A204.1 (cell line): ENCODE data around the gene NCK2.

ENCODE experiments used
- FAIRE-seq: peaks from 2 replicates; lab custom pipeline; 2012; peaks lifted over from hg19 to GRCh38; lab: Jason Lieb, UNC

Gene NCK2

GRCh38 chr2:105814291-105814940, 69.7 kb downstream of the NCK2 start:
- FAIRE-seq, result no peak

- FAIRE-seq, result no peak
Observed at GRCh38 chr2:105815401-105815800, 70.7 kb downstream of the NCK2 start.

DNA sequence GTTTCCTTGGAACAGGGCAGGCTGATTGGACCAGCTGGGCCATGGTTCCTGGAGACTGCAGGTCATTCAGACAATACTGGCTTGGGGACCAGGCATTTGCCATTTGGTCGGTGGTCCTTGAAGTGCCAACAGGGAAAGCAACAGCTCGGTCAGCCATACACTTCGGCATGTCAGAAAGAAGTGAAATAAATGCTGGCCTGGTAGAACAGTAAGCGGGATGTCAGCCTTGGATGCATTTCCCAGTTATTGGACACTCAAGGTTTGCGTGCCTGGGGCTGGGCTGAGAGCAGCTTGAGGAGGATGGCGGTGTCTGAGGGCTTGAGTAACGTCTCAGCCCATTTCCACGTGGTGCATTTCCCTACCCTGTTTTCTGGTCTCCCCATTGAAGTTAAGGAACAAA, 75.4 kb downstream of the NCK2 start:
- no peak for FAIRE-seq

GRCh38 chr2:105820691-105821090, 76.0 kb downstream of the NCK2 start:
- no peak for FAIRE-seq

DNA sequence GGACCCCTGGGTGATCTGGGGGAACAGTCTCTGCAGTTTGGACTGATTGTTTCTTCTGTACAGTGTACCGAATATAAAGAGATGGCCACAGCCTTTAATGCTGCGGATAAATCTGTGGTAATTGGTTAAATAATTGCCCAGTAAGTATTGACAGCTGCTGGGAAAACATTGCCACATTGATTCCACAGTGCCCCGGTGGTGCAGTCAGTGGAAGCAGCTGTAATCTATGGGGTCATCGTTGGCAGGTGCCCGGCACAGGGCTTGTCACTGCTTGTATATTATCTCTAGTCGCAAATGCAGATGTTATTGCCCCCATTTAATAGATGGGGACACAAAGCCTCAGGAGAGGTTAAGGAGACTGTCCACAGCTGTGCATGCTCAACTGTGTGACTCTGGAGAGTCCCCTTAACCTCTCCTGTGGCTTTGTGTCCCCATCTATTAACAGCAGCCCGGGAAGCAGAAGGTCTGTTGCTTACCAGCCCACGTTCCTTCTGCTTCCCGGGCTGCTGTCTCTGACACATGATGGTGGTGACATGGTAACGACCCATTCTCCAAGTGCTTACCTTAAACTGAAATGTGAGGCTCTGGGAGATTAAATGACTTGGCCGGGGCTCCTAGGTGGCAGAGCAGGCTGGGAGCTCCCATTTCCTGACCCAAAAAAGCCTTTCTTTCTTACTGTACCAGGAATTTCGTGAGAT, 76.9 kb downstream of the NCK2 start:
- no peak for FAIRE-seq

DNA sequence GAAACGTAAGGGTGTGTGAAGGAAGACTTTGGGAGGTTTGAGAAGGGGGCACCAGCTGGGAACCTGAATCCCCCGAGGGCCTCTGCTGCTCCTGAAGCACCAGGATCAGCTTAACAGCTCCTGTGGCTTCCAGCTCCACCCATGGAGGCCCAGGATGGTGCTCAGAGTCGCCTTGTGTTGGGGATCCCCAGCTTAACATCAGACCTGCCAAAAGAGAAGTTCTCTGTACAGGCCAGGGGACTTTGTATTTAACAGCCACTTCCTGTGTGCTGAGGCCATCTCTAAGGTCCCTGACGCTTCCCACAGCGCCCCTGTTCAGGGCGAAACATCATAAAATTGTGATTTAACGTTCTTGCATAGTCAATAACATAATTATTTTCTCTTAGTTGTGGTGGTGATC, 77.5 kb downstream of the NCK2 start:
- FAIRE-seq, result no peak

GRCh38 chr2:105824446-105824845, 79.7 kb downstream of the NCK2 start:
- FAIRE-seq, result no peak

GRCh38 chr2:105827351-105828096, 82.8 kb downstream of the NCK2 start:
- FAIRE-seq, result no peak

DNA sequence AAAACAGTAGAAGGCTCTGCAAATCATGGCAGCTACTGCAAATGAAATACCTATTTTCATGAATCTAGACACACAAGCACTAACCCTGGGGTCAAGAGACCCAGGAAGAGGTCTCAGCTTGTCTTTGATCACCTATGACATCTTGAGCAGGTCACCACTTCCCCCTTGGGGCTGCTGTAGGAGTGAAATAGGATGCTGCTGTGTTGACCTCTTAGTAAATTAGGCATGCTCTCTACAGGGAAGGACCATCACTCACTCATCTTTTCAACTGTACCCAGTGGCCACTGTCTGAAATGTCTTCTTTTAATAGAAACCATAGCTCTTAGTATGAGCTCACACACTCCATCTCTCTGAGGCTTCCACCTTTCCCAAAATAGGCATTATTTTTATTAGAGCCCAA, 83.8 kb downstream of the NCK2 start:
- no peak for FAIRE-seq

DNA sequence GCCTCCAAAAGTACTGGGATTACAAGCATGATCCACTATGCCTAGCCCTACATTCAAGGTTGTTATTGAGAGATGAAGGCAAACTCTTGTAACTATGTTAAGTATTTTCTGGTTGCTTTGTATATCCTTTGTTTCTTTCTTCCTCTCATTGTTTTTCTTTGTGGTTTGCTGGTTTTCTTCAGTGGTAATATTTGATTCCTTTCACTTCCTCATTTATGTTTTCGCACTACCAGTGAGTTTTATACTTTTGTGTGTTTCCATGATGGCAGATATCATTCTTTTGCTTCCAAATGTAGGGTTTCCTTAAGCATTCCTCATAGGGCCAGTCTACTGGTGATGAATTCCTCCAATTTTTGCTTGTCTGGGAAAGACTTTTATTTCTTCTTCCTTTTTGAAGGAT, 90.2 kb downstream of the NCK2 start:
- no peak for FAIRE-seq

DNA sequence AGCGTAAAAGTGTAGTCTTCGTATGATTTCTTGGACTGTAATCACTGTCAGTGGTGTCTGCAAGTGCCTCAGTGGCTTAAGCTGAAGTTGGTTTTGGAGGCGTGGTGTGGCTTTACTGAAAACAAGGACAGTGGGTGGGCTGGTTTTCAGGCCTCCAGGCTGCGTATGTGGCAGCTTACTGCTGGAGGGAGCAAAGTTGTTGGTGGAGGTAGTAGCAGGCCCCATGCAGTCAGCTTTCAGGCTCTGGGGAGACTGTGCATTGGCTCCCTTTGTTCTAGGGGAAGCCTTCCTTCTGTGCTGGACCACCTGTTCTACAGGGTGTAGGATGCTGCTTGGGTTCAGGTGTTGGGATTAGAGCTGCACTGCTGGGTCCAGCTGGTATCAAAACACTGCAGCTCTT, 91.6 kb downstream of the NCK2 start:
- FAIRE-seq, result no peak

DNA sequence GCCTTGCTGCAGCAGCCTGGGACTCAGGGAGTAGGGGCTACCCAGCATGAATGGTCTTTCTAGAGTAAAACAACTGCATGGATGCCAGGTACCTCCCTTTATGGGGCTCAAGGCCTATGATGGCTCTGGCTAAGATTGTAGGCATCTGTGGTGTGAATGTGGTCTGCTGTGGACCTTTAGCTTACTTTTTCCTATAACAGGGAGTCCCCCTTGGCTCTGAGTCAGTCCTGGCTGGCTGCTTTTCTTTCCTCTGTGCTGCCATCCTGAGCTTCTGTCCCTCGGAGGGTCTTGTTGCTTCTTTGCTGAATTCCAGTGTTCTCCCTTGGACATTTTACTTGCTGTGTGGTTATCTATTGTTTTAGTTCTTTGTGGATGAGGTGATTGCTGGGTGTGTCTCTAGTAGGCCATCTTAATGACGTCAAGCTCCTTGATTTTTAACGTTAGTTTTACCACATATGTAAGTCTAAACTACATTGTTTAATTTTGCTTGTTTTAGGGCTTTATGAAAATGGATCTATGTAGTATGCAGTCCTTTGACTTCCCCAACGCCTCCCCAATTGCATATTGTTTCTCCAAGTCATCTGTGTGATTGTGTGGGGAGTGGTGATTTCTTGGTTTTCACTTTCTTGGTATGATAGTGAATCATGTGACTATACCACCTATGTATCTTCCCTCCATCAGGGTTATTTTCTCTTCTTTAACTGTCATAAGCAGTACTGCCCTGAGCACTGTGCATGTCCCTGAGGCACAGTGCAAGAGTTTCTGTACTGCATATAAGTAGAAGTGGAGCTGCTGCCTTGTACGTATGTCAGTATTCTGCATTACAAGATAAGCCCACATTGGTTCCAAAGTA, 92.4 kb downstream of the NCK2 start:
- FAIRE-seq, result no peak

DNA sequence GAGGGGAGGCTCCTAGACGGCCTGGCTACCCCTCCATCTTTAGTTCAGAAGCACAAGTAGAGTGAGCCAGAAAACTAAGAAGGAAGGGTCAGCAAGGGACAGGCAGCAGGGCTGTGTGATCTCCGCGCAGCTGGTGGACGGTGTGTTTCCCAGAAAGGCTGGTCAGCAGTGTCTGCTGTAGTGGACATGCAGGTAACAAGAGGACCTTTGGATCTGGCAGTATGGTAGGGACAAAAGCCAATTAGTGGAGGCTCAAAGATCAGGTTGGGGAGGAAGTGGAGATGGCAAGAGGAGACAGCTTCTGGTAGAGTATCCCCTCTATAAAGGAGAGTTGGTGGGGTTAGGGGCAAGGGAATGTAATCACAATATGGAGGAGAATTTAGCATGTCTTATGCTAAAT, 95.1 kb downstream of the NCK2 start:
- FAIRE-seq, result no peak

DNA sequence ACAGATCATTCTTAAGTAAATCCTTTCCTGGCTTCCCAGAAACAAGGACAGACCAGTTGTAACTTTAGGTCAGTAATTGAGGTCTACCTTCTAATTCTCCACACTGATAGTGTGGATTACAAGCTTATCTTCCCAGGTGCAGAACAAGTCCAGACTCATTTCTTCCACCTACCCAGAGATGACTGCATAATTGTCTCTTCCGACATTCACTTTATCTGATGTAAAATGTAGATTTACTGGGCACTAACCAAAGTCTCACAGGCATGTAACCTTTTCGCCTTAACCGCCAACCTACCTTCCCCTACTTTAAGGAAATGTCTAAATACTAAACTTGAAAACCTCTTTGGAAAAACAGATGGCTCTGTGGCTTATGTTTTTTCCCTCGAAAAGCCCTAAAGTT, 96.2 kb downstream of the NCK2 start:
- FAIRE-seq, result no peak

GRCh38 chr2:105841551-105841950, 96.8 kb downstream of the NCK2 start:
- FAIRE-seq, result no peak

GRCh38 chr2:105842555-105842954, 97.8 kb downstream of the NCK2 start:
- no peak for FAIRE-seq

DNA sequence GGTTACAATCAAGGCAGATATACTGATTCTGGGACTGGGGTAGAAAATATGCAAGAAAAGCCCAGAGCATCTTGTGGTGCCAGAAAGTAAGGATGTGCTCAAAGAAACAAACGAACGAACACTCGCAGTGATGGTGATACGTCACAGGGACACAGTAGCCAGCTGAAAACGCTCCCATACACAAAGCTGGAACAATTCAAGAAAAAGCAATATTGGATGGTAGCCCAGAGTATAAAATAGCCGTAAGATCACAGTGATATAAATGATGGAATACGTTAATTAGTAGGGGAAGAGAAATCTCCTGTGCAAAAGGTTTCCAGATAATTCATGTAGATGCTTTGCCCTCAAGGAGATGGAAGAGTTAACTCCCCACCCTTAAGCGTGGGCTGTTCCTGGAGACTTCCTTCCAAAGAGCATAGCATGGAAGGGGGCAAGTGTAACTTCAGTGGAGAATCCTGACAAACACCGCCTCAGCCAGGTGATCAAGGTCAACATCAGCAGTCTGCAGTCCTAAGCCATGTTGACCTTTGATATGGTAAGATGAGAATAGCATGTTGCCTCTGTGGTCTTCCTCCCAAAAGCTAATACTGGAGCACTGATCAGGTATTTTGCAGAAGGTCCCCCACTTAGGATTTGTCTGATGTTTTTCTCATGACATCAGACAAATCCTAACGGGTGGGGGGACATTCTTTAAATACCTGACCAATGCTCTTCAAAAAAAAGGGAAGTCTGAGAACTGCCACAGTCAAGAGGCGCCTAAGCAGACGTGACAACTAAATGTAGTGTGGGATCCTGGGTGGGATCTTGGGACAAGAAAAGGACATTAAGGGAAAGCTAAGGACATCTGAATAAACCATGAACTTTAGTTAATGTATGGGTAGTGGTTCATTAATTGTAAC, 99.0 kb downstream of the NCK2 start:
- FAIRE-seq, result no peak

DNA sequence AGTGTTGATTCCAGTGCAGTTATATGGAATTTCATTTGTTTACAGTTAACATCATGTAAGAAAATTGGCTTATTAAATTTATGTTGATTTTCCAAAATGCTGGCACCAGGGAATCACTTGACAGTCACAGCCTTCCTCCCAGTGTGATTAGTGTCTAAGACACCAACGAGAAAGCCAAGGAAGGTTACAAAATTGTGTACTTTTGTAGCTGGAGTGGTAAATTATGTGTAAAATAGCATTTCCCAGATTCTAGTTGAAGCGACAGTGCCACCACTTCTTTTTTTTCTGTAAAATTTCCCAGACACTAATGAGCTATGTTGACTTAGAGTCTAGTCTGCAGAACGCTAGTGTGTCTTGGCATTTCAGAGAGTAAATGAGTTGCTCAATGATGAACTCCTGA, 101.3 kb downstream of the NCK2 start:
- no peak for FAIRE-seq

DNA sequence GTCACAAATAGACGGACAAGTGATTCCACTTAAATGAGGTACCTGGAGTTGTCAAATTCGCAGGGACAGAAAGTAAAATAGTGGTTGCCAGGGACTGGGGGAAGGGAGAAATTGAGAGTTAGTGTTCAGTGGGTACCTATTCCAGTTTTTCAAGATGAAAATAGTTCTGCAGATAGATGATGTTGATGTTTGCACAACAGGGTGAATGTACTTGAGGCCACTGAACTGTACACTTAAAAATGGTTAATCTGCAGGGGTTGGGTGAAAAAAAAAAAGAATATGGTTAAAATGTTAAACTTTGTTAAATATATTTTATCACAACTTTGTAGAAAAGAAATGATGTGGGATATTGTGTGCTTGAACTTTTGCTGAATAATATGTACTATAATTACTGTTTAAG, 102.3 kb downstream of the NCK2 start:
- FAIRE-seq, result no peak

DNA sequence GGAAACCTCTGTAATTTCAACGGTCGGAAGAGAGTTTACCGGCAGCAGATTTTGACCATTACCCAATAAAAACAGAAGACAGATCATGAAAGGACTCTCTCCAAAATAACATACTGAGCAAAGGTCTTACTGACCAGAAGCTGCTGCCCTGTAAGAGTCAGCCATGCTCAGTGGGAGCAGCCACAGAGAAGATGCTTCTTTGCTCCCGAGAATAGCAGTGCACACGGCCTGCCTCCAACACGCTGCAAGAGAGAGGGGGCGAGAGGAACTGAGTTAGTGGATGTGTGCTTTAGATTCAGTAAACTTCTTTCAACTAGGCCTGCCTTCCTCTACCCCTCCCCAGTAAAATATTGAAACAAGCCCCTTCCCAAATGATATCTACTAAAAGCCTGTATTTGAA, 103.7 kb downstream of the NCK2 start:
- no peak for FAIRE-seq

- FAIRE-seq, result no peak
Observed at GRCh38 chr2:105849431-105850179, 104.9 kb downstream of the NCK2 start.
